Transverse colon (tissue), 4 donors: ENCODE results near the gene PRR33. TPM values are rescaled to one million over a fixed set of nuclear protein-coding genes. Genes with fewer than 3 reads are reported as not detected.

Experiments used
- DNase-seq: peaks from one replicate; pipeline ENCODE4 v3.0.0-alpha.2; 2019
- H3K27ac ChIP-seq, 4 donors: fragments of 200-600 bp; sonication (generic); 2 replicates each; pipeline ENCODE4 v1.5.1; 2016 to 2018; ENCODE audit warnings: inconsistent platforms in 4 of 4
- H3K27me3 ChIP-seq: fragments of 200-600 bp; sonication (generic); 2 replicates; pipeline ENCODE4 v1.5.1; 2017; ENCODE audit warnings: inconsistent platforms
- H3K36me3 ChIP-seq, 4 donors: fragments of 200-600 bp; sonication (generic); 2 replicates each; pipeline ENCODE4 v1.5.1; 2017 to 2019; ENCODE audit warnings: inconsistent platforms in 4 of 4
- H3K4me1 ChIP-seq, 4 donors: fragments of 200-600 bp; sonication (generic); 2 replicates each; pipeline ENCODE4 v1.5.1; 2017 to 2020; ENCODE audit warnings: inconsistent platforms in 4 of 4
- H3K4me3 ChIP-seq, 4 donors: fragments of 200-600 bp; sonication (generic); 1 replicate in 1 of 4; 2 replicates in 3 of 4; pipeline versions ENCODE4 v1.5.1 to v1.6.1; 2017 to 2019; ENCODE audit warnings: inconsistent platforms in 4 of 4
- H3K9me3 ChIP-seq, 2 donors: fragments of 200-600 bp; sonication (generic); 2 replicates each; pipeline ENCODE4 v1.5.1; 2017 to 2019; ENCODE audit warnings: inconsistent platforms in 2 of 2
- EP300 ChIP-seq: sonication (generic); formaldehyde crosslinking; IDR thresholded peaks from one replicate; pipeline ENCODE4 v1.6.1; 2017; ENCODE audit warnings: antibody characterized with exemption, low read depth
- POLR2A ChIP-seq: fragments of 450-650 bp; IDR thresholded peaks from one replicate; pipeline ENCODE4 v1.6.1; 2016; ENCODE audit warnings: antibody characterized with exemption, mild to moderate bottlenecking, moderate library complexity
- POLR2AphosphoS5 ChIP-seq, 3 donors: sonication (generic); formaldehyde crosslinking; IDR thresholded peaks; one replicate each; pipeline ENCODE4 v1.6.1; 2016; ENCODE audit warnings: antibody characterized with exemption in 3 of 3
- WGBS, 2 donors: methylation state at CpG; one replicate each; pipeline ENCODE4 v1.1.5; 2018; ENCODE audit warnings: low coverage in 1 of 2; 5-methylcytosine and 5-hydroxymethylcytosine counted together
- in situ Hi-C, 4 donors: fragments of 200-750 bp; cut with MboI; loops; one replicate each; pipeline versions ENCODE4 v1.15.0 to v1.15.1; 2017; ENCODE audit warnings: low sequenced_read_pairs in 3 of 4, low pct_ligation_motif_present in 1 of 4, low pct_unique_long_range_greater_than_20kb in 1 of 4
- intact Hi-C: fragments of 100-400 bp; cut with DNase I; formaldehyde crosslinking; loops from one replicate; pipeline ENCODE4 v1.15.1; 2023; ENCODE audit warnings: low total_unique reads
- total RNA-seq, 4 donors: library from RNA; depleted of rRNA; stranded (reverse); fragments of >200 nt; gene quantifications; one replicate each; pipeline ENCODE4 v1.1.0, GENCODE V29; 2016
- TF ChIP-seq, protein P1 (sequence below), 5 experiments: fragments of 200-600 bp in 3 of 5; fragments of 450-650 bp in 2 of 5; sonication (generic) in 3 of 5; IDR thresholded peaks; 1 replicate in 2 of 5; 2 replicates in 3 of 5; pipeline ENCODE4 v1.5.1; 2016 to 2017; ENCODE audit warnings: antibody characterized with exemption in 5 of 5, inconsistent platforms in 3 of 5, mild to moderate bottlenecking in 2 of 5, moderate library complexity in 1 of 5

PRR33 gene
- total RNA-seq, 4 donors from 2014 or later: not detected

DNA sequence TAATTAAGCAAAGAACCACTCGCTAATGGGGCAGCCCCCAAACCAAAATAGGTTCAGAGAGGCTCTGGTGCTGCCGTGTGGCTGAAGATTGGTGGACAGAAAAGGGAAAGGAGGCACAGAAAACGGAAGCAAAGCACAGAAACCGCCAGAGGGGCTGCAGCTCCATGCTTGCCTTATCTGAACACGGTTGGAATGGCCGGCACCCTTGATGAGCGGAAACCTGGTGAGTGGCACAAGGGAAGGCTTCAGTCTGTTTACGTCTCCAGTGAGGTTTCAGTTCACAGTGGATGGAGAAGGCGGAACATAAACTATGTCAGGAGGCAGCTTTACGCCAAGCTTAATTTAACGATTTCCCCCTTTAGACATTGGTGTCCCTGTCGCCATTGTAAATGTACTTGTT is 5.2 kb upstream of the PRR33 start:
- in situ Hi-C loops (no loop called here), intact Hi-C loops (loop anchor here (10.0 kb wide), 1 partner anchor 48 kb away; the partner anchor contains the start of gene MRPL23)
- H3K27me3 ChIP-seq: peaks cover 7% of the 10 kb centered on the region
- WGBS, 2 donors: 67 to 70% methylated on average over 8 to 12 of the region's 12 CpGs
- no peak overlapping the region for H3K27ac ChIP-seq
- DNase-seq: no peak
- TF ChIP-seq POLR2AphosphoS5 (IDR thresholded peaks at IDR 0.05) (no peak), POLR2A (no peak), EP300 (no peak)
- TF ChIP-seq, protein P1, sequence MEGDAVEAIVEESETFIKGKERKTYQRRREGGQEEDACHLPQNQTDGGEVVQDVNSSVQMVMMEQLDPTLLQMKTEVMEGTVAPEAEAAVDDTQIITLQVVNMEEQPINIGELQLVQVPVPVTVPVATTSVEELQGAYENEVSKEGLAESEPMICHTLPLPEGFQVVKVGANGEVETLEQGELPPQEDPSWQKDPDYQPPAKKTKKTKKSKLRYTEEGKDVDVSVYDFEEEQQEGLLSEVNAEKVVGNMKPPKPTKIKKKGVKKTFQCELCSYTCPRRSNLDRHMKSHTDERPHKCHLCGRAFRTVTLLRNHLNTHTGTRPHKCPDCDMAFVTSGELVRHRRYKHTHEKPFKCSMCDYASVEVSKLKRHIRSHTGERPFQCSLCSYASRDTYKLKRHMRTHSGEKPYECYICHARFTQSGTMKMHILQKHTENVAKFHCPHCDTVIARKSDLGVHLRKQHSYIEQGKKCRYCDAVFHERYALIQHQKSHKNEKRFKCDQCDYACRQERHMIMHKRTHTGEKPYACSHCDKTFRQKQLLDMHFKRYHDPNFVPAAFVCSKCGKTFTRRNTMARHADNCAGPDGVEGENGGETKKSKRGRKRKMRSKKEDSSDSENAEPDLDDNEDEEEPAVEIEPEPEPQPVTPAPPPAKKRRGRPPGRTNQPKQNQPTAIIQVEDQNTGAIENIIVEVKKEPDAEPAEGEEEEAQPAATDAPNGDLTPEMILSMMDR (IDR thresholded peaks at IDR 0.05): no peak
- no peak overlapping the region for H3K4me3 ChIP-seq
- no peaks in the 10 kb centered on the region for H3K36me3 ChIP-seq
- no peaks in the 10 kb centered on the region for H3K9me3 ChIP-seq
- H3K4me1 ChIP-seq: no peaks in the 10 kb centered on the region

DNA sequence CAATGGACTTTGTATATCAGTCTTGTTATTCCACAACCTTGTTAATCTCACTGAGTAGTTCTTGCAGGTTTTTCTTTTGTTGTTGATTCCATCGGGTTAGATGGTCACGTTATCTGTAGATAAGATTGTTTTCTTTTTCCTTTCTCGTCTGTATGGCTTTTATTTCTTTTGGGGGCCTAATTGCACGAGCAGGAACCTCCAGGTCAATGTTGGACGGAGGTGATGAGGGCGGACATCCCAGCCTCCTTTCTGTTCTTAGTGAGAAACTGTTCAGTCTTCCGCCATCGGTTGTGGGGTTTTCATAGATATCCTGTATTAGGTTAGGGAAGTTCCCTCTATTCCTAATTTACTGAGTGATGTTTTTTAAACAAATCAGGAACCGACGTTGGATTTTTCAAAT is 4.8 kb upstream of the PRR33 start:
- in situ Hi-C loops: no loop called here

DNA sequence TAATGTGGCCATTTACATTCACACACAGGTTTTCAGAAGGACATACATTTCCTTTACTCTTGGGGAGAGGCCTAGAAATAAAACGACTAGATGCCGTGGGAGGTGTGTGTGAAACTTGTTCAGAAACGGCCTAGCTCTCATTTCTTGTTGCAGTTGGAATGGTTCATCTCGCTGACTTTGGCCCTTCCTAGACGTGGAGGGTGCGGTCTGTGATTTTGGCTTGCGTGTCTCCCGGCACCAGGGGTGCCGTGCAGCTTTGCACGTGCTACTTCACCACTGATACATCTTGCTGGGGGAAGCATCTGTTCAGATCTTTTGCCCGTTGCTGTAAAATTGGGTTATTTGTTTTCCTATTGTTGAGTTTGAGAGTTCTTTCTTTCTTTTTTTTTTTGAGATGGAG is 3.1 kb upstream of the PRR33 start:
- no peak overlapping the region for H3K27ac ChIP-seq
- no peak for DNase-seq
- no peak overlapping the region for H3K4me3 ChIP-seq
- intact Hi-C loops: loop anchor here (10.0 kb wide), 1 partner anchor 50 kb away; the partner anchor contains the start of gene MRPL23
- H3K27me3 ChIP-seq: peaks cover 7% of the 10 kb centered on the region
- in situ Hi-C loops: no loop called here
- no peaks in the 10 kb centered on the region for H3K9me3 ChIP-seq
- WGBS, 2 donors: 83 to 85% methylated on average over 10 to 11 of the region's 11 CpGs
- no peaks in the 10 kb centered on the region for H3K4me1 ChIP-seq
- TF ChIP-seq, protein P1 (IDR thresholded peaks at IDR 0.05): no peak
- TF ChIP-seq EP300: no peak
- no peak for TF ChIP-seq POLR2AphosphoS5 (IDR thresholded peaks at IDR 0.05)
- TF ChIP-seq POLR2A: no peak
- no peaks in the 10 kb centered on the region for H3K36me3 ChIP-seq

More for the DNA sequence above, 4.8 kb upstream of the PRR33 start:
- no peaks in the 10 kb centered on the region for H3K36me3 ChIP-seq
- H3K27me3 ChIP-seq: peaks cover 7% of the 10 kb centered on the region
- H3K27ac ChIP-seq: no peak overlapping the region
- no peak overlapping the region for H3K4me3 ChIP-seq
- TF ChIP-seq POLR2AphosphoS5 (IDR thresholded peaks at IDR 0.05) (no peak), EP300 (no peak), POLR2A (no peak)
- TF ChIP-seq, protein P1 (IDR thresholded peaks at IDR 0.05): no peak
- no peaks in the 10 kb centered on the region for H3K4me1 ChIP-seq
- 64 to 68% methylated on average over 7 to 10 of the region's 10 CpGs for WGBS, 2 donors
- no peak for DNase-seq
- no peaks in the 10 kb centered on the region for H3K9me3 ChIP-seq
- intact Hi-C loops: loop anchor here (10.0 kb wide), 1 partner anchor 48 kb away; the partner anchor contains the start of gene MRPL23

- WGBS, 2 donors: 83 to 93% methylated on average over 3 to 5 of the region's 5 CpGs
- H3K9me3 ChIP-seq: no peaks in the 10 kb centered on the region
- no peak overlapping the region for H3K4me3 ChIP-seq
- no peak for DNase-seq
- H3K27ac ChIP-seq: no peak overlapping the region
- peaks cover 0 to 2% (median 0%) of the 10 kb centered on the region in 4 donors for H3K4me1 ChIP-seq
- H3K27me3 ChIP-seq: no peaks in the 10 kb centered on the region
- no peak for TF ChIP-seq POLR2A
- TF ChIP-seq EP300: no peak
- TF ChIP-seq POLR2AphosphoS5 (IDR thresholded peaks at IDR 0.05): no peak
- TF ChIP-seq, protein P1 (IDR thresholded peaks at IDR 0.05): no peak
- intact Hi-C loops: loop anchor here (1.0 to 10.0 kb wide), 2 partner anchors 23 to 51 kb away; partner anchors contain the start of gene MRPL23
- H3K36me3 ChIP-seq: no peaks in the 10 kb centered on the region
- in situ Hi-C loops: no loop called here
Measured at GRCh38 chr11:1893581-1894359, 2.1 kb upstream of the PRR33 start.
